Keratinocyte (primary cell): ENCODE results near the gene SP5.
"Not testable (repeated sequence)": the region's sequence is repeated elsewhere in the genome, so short reads cannot be mapped to it uniquely, and the experiment has no call there.

ENCODE experiments used
- CTCF ChIP-seq, 3 experiments: IDR thresholded peaks in 1 of 3; conservative IDR thresholded peaks in 1 of 3; optimal IDR thresholded peaks in 1 of 3; 2 replicates in 2 of 3; 3 replicates in 1 of 3; pipeline versions ENCODE3 to v1.5.1; 2011; ENCODE audit warnings: low read length in 3 of 3, mild to moderate bottlenecking in 3 of 3, moderate library complexity in 2 of 3, control low read depth in 1 of 3, inconsistent platforms in 1 of 3; ENCODE audit not compliant: insufficient read depth in 2 of 3; ENCODE audit errors: extremely low read depth in 1 of 3
- EZH2 ChIP-seq: IDR thresholded peaks from one replicate; pipeline ENCODE4 v1.6.1; 2012; ENCODE audit warnings: inconsistent platforms, mild to moderate bottlenecking, low read length, moderate library complexity

GRCh38 chr2:170734601-170735000 lies 19.5 kb downstream of the SP5 start:
- TF ChIP-seq CTCF (optimal IDR thresholded peaks at IDR 0.05 in 1 of 3, IDR thresholded peaks at IDR 0.05 in 1 of 3, conservative IDR thresholded peaks at IDR 0.05 in 1 of 3; ENCODE audit: extremely low read depth in 1 of 3, insufficient read depth in 2 of 3, low read length in 3 of 3); EZH2: not testable (repeated sequence)
